Panc1 (cell line): ENCODE results near the gene DEFB114. TPM values are rescaled to one million over a fixed set of nuclear protein-coding genes. Genes with fewer than 3 reads are reported as not detected.

Experiments
- ATAC-seq: fragments of 200-7000 bp; cut with Tn5 transposase; 2 replicates; pipeline ENCODE4 v1.9.1; 2020; ENCODE audit warnings: mild to moderate bottlenecking, moderate library complexity
- BruUV-seq: library from RNA; stranded (reverse); fragments of 400-500 nt; replicated peaks from 2 replicates; lab custom pipeline; 2021; lab: Mats Ljungman, UMichigan
- CTCF ChIA-PET: fragments of 300-600 bp; sonication (Branson Sonifier 250); formaldehyde crosslinking; loops from one replicate; lab custom pipeline; 2022; ENCODE audit warnings: antibody characterized with exemption; lab: Charles Lee
- POLR2A ChIA-PET: fragments of 300-600 bp; sonication (Branson Sonifier 250); formaldehyde crosslinking; loops from one replicate; lab custom pipeline; 2022; ENCODE audit warnings: antibody characterized with exemption; lab: Charles Lee
- DNase-seq: peaks from one replicate; pipeline ENCODE4 v3.0.0-alpha.2; 2010; ENCODE audit warnings: low read depth, low spot score
- H3K27ac ChIP-seq: 2 replicates; pipeline ENCODE4 v1.5.1; 2011; ENCODE audit warnings: mild to moderate bottlenecking, low read length, inconsistent platforms
- H3K27me3 ChIP-seq: fragments of 200-500 bp; sonication (Bioruptor generic); 2 replicates; pipeline ENCODE4 v1.6.0; 2014; ENCODE audit warnings: low read length, inconsistent platforms; ENCODE audit not compliant: control insufficient read depth, insufficient read depth
- H3K36me3 ChIP-seq: fragments of 200-500 bp; sonication (Bioruptor generic); 2 replicates; pipeline ENCODE4 v1.5.1; 2014; ENCODE audit warnings: inconsistent platforms, mild to moderate bottlenecking, low read length, moderate library complexity; ENCODE audit not compliant: control insufficient read depth, insufficient read depth
- H3K4me1 ChIP-seq: 2 replicates; pipeline ENCODE4 v1.5.1; 2011; ENCODE audit warnings: inconsistent platforms, mild to moderate bottlenecking, low read length, moderate library complexity; ENCODE audit not compliant: control insufficient read depth, insufficient read depth
- H3K4me3 ChIP-seq, 2 experiments: 2 replicates each; pipeline ENCODE4 v1.5.1; 2011 to 2012; ENCODE audit warnings: low read depth in 2 of 2, low read length in 2 of 2, mild to moderate bottlenecking in 2 of 2, inconsistent platforms in 1 of 2, moderate library complexity in 1 of 2
- H3K9me3 ChIP-seq: fragments of 200-500 bp; sonication (Bioruptor generic); 2 replicates; pipeline ENCODE4 v1.5.1; 2014; ENCODE audit warnings: low read depth, mild to moderate bottlenecking, inconsistent platforms, low read length, moderate library complexity; ENCODE audit not compliant: control insufficient read depth, insufficient read depth
- POLR2AphosphoS5 ChIP-seq: IDR thresholded peaks from 2 replicates; pipeline ENCODE4 v1.6.1; 2012; ENCODE audit warnings: mild to moderate bottlenecking, low read depth, low read length, moderate library complexity
- SIN3A ChIP-seq: IDR thresholded peaks from 2 replicates; pipeline ENCODE4 v1.6.1; 2012; ENCODE audit warnings: low read depth, mild to moderate bottlenecking, low read length, moderate library complexity, borderline replicate concordance; ENCODE audit not compliant: insufficient read depth
- TCF7L2 ChIP-seq: IDR thresholded peaks from 2 replicates; pipeline ENCODE4 v1.6.1; 2011; ENCODE audit warnings: mild to moderate bottlenecking, low read depth, low read length, inconsistent platforms
- in situ Hi-C: cut with HindIII; loops from 2 replicates; pipeline ENCODE4 v1.10.0; 2016; ENCODE audit warnings: low sequenced_read_pairs, low pct_unique_long_range_greater_than_20kb
- intact Hi-C: fragments of 100-400 bp; cut with micrococcal nuclease; formaldehyde crosslinking; loops from one replicate; pipeline ENCODE4 v1.10.0; 2022; ENCODE audit not compliant: unreplicated experiment
- total RNA-seq: library from RNA; stranded (reverse); gene quantifications from one replicate; pipeline ENCODE4 v1.2.1, GENCODE V29; 2021; ENCODE audit not compliant: unreplicated experiment
- TF ChIP-seq, protein P1 (sequence below), 2 experiments: IDR thresholded peaks; 2 replicates each; pipeline ENCODE4 v1.6.1; 2011 to 2012; ENCODE audit warnings: low read depth in 2 of 2, control low read depth in 1 of 2, low read length in 1 of 2, mild to moderate bottlenecking in 1 of 2, moderate library complexity in 1 of 2; ENCODE audit not compliant: insufficient read depth in 1 of 2
- TF ChIP-seq, protein P2 (sequence below): fragments of 450-650 bp; IDR thresholded peaks from 2 replicates; pipeline ENCODE4 v1.5.1; 2017; ENCODE audit warnings: mild to moderate bottlenecking

Gene DEFB114
- total RNA-seq, 1 experiment from 2014 or later = not detected

DNA sequence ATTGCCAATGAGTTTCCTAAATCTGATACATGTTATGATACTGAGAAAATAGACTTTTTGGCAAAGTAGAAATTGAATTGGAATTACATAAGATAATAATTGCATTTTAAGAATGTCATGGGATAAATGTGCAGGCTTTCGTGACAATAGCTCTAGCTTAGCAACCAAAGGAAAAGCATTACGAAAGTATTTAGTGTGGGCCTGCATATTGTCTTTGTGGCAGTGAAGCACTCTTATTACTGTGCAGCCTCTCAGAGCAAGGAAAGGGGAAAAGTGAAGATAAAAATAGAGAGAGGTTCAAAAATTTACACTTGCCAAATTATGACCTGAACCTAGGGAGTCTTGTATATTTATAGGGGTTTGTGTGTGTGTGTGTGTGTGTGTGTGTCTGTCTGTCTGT is 18.1 kb upstream of the DEFB114 start:
- H3K9me3 ChIP-seq = no peaks in the 10 kb centered on the region; the same call in 1 of the 2 replicates
- no peak overlapping the region for H3K27ac ChIP-seq
- TF ChIP-seq, protein P1, sequence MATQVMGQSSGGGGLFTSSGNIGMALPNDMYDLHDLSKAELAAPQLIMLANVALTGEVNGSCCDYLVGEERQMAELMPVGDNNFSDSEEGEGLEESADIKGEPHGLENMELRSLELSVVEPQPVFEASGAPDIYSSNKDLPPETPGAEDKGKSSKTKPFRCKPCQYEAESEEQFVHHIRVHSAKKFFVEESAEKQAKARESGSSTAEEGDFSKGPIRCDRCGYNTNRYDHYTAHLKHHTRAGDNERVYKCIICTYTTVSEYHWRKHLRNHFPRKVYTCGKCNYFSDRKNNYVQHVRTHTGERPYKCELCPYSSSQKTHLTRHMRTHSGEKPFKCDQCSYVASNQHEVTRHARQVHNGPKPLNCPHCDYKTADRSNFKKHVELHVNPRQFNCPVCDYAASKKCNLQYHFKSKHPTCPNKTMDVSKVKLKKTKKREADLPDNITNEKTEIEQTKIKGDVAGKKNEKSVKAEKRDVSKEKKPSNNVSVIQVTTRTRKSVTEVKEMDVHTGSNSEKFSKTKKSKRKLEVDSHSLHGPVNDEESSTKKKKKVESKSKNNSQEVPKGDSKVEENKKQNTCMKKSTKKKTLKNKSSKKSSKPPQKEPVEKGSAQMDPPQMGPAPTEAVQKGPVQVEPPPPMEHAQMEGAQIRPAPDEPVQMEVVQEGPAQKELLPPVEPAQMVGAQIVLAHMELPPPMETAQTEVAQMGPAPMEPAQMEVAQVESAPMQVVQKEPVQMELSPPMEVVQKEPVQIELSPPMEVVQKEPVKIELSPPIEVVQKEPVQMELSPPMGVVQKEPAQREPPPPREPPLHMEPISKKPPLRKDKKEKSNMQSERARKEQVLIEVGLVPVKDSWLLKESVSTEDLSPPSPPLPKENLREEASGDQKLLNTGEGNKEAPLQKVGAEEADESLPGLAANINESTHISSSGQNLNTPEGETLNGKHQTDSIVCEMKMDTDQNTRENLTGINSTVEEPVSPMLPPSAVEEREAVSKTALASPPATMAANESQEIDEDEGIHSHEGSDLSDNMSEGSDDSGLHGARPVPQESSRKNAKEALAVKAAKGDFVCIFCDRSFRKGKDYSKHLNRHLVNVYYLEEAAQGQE (IDR thresholded peaks at IDR 0.05; ENCODE audit: insufficient read depth in 1 of 2, low read depth in 2 of 2, low read length in 1 of 2) = no peak
- no peak for TF ChIP-seq SIN3A
- TF ChIP-seq TCF7L2 = no peak
- TF ChIP-seq POLR2AphosphoS5 = no peak
- TF ChIP-seq, protein P2, sequence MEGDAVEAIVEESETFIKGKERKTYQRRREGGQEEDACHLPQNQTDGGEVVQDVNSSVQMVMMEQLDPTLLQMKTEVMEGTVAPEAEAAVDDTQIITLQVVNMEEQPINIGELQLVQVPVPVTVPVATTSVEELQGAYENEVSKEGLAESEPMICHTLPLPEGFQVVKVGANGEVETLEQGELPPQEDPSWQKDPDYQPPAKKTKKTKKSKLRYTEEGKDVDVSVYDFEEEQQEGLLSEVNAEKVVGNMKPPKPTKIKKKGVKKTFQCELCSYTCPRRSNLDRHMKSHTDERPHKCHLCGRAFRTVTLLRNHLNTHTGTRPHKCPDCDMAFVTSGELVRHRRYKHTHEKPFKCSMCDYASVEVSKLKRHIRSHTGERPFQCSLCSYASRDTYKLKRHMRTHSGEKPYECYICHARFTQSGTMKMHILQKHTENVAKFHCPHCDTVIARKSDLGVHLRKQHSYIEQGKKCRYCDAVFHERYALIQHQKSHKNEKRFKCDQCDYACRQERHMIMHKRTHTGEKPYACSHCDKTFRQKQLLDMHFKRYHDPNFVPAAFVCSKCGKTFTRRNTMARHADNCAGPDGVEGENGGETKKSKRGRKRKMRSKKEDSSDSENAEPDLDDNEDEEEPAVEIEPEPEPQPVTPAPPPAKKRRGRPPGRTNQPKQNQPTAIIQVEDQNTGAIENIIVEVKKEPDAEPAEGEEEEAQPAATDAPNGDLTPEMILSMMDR = no peak
- intact Hi-C loops = no loop called here
- H3K4me3 ChIP-seq = no peak overlapping the region
- no peaks in the 10 kb centered on the region; the same call in 1 of the 2 replicates for H3K36me3 ChIP-seq
- no peak for ATAC-seq
- no TSS peak for BruUV-seq
- POLR2A ChIA-PET = no interaction called here
- H3K4me1 ChIP-seq = no peaks in the 10 kb centered on the region
- H3K27me3 ChIP-seq = no peaks in the 10 kb centered on the region
- DNase-seq = no peak
- CTCF ChIA-PET = no interaction called here
- in situ Hi-C loops = no loop called here

DNA sequence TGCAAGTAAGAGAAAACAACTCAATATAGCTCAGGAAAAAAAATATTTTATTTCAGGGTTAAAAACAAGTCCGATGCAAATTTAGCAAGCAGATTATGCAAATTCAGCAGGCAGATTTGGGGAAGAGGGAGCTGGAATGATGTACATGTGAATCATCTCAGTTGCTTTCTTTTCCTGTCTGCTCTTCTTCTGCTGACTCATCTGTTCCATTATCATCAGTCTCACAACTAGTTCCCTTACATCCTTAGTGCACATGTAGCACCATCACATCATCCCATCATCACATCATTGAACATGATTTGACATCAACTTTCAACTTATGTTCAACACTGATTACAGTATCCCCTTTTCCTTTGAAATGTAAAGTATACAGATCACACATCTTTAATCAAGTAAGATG is 16.9 kb upstream of the DEFB114 start:
- no peak for TF ChIP-seq POLR2AphosphoS5
- TF ChIP-seq, protein P2 = no peak
- ChIA-PET CTCF (no interaction called here), POLR2A (no interaction called here)
- no peaks in the 10 kb centered on the region; the same call in 1 of the 2 replicates for H3K9me3 ChIP-seq
- no peaks in the 10 kb centered on the region for H3K36me3 ChIP-seq
- H3K27me3 ChIP-seq = no peaks in the 10 kb centered on the region
- H3K27ac ChIP-seq = no peak overlapping the region
- intact Hi-C loops (no loop called here), in situ Hi-C loops (no loop called here)
- H3K4me1 ChIP-seq = no peaks in the 10 kb centered on the region
- ATAC-seq (no peak), DNase-seq (no peak)
- H3K4me3 ChIP-seq = no peak overlapping the region
- no TSS peak for BruUV-seq
